Panc1 (cell line): ENCODE data around the gene PRLHR. TPM values are rescaled to one million over a fixed set of nuclear protein-coding genes. Genes with fewer than 3 reads are reported as not detected.
A peak's percentile ranks its signal among the peaks of the same experiment; 100 is the strongest.

Experiments used
- ATAC-seq: fragments of 200-7000 bp; cut with Tn5 transposase; 2 replicates; pipeline ENCODE4 v1.9.1; 2020; ENCODE audit warnings: mild to moderate bottlenecking, moderate library complexity
- BruUV-seq: library from RNA; stranded (reverse); fragments of 400-500 nt; replicated peaks from 2 replicates; lab custom pipeline; 2021; lab: Mats Ljungman, UMichigan
- CTCF ChIA-PET: fragments of 300-600 bp; sonication (Branson Sonifier 250); formaldehyde crosslinking; loops from one replicate; lab custom pipeline; 2022; ENCODE audit warnings: antibody characterized with exemption; lab: Charles Lee
- POLR2A ChIA-PET: fragments of 300-600 bp; sonication (Branson Sonifier 250); formaldehyde crosslinking; loops from one replicate; lab custom pipeline; 2022; ENCODE audit warnings: antibody characterized with exemption; lab: Charles Lee
- DNase-seq: peaks from one replicate; pipeline ENCODE4 v3.0.0-alpha.2; 2010; ENCODE audit warnings: low read depth, low spot score
- H3K27ac ChIP-seq: 2 replicates; pipeline ENCODE4 v1.5.1; 2011; ENCODE audit warnings: mild to moderate bottlenecking, low read length, inconsistent platforms
- H3K27me3 ChIP-seq: fragments of 200-500 bp; sonication (Bioruptor generic); 2 replicates; pipeline ENCODE4 v1.6.0; 2014; ENCODE audit warnings: low read length, inconsistent platforms; ENCODE audit not compliant: control insufficient read depth, insufficient read depth
- H3K36me3 ChIP-seq: fragments of 200-500 bp; sonication (Bioruptor generic); 2 replicates; pipeline ENCODE4 v1.5.1; 2014; ENCODE audit warnings: inconsistent platforms, mild to moderate bottlenecking, low read length, moderate library complexity; ENCODE audit not compliant: control insufficient read depth, insufficient read depth
- H3K4me1 ChIP-seq: 2 replicates; pipeline ENCODE4 v1.5.1; 2011; ENCODE audit warnings: inconsistent platforms, mild to moderate bottlenecking, low read length, moderate library complexity; ENCODE audit not compliant: control insufficient read depth, insufficient read depth
- H3K4me3 ChIP-seq, 2 experiments: 2 replicates each; pipeline ENCODE4 v1.5.1; 2011 to 2012; ENCODE audit warnings: low read depth in 2 of 2, low read length in 2 of 2, mild to moderate bottlenecking in 2 of 2, inconsistent platforms in 1 of 2, moderate library complexity in 1 of 2
- H3K9me3 ChIP-seq: fragments of 200-500 bp; sonication (Bioruptor generic); 2 replicates; pipeline ENCODE4 v1.5.1; 2014; ENCODE audit warnings: low read depth, mild to moderate bottlenecking, inconsistent platforms, low read length, moderate library complexity; ENCODE audit not compliant: control insufficient read depth, insufficient read depth
- CTCF ChIP-seq: fragments of 450-650 bp; IDR thresholded peaks from 2 replicates; pipeline ENCODE4 v1.5.1; 2017; ENCODE audit warnings: mild to moderate bottlenecking
- POLR2AphosphoS5 ChIP-seq: IDR thresholded peaks from 2 replicates; pipeline ENCODE4 v1.6.1; 2012; ENCODE audit warnings: mild to moderate bottlenecking, low read depth, low read length, moderate library complexity
- SIN3A ChIP-seq: IDR thresholded peaks from 2 replicates; pipeline ENCODE4 v1.6.1; 2012; ENCODE audit warnings: low read depth, mild to moderate bottlenecking, low read length, moderate library complexity, borderline replicate concordance; ENCODE audit not compliant: insufficient read depth
- TCF7L2 ChIP-seq: IDR thresholded peaks from 2 replicates; pipeline ENCODE4 v1.6.1; 2011; ENCODE audit warnings: mild to moderate bottlenecking, low read depth, low read length, inconsistent platforms
- in situ Hi-C: cut with HindIII; loops from 2 replicates; pipeline ENCODE4 v1.10.0; 2016; ENCODE audit warnings: low sequenced_read_pairs, low pct_unique_long_range_greater_than_20kb
- intact Hi-C: fragments of 100-400 bp; cut with micrococcal nuclease; formaldehyde crosslinking; loops from one replicate; pipeline ENCODE4 v1.10.0; 2022; ENCODE audit not compliant: unreplicated experiment
- total RNA-seq: library from RNA; stranded (reverse); gene quantifications from one replicate; pipeline ENCODE4 v1.2.1, GENCODE V29; 2021; ENCODE audit not compliant: unreplicated experiment
- TF ChIP-seq, protein P1 (sequence below), 2 experiments: IDR thresholded peaks; 2 replicates each; pipeline ENCODE4 v1.6.1; 2011 to 2012; ENCODE audit warnings: low read depth in 2 of 2, control low read depth in 1 of 2, low read length in 1 of 2, mild to moderate bottlenecking in 1 of 2, moderate library complexity in 1 of 2; ENCODE audit not compliant: insufficient read depth in 1 of 2

Gene PRLHR
- total RNA-seq, 1 experiment from 2014 or later = not detected

GRCh38 chr10:118543714-118544400 is 51.6 kb downstream of the PRLHR start:
- CTCF ChIA-PET = no interaction called here

GRCh38 chr10:118542745-118543144 is 52.7 kb downstream of the PRLHR start:
- CTCF ChIA-PET = no interaction called here
- Histone ChIP-seq H3K27ac (no peak overlapping the region), H3K4me1 (no peaks in the 10 kb centered on the region), H3K4me3 (no peak overlapping the region), H3K9me3 (no peaks in the 10 kb centered on the region), H3K36me3 (no peaks in the 10 kb centered on the region), H3K27me3 (peaks cover 30% of the 10 kb centered on the region)
- TF ChIP-seq TCF7L2 (no peak), CTCF (no peak), POLR2AphosphoS5 (no peak), SIN3A (no peak)
- TF ChIP-seq, protein P1, sequence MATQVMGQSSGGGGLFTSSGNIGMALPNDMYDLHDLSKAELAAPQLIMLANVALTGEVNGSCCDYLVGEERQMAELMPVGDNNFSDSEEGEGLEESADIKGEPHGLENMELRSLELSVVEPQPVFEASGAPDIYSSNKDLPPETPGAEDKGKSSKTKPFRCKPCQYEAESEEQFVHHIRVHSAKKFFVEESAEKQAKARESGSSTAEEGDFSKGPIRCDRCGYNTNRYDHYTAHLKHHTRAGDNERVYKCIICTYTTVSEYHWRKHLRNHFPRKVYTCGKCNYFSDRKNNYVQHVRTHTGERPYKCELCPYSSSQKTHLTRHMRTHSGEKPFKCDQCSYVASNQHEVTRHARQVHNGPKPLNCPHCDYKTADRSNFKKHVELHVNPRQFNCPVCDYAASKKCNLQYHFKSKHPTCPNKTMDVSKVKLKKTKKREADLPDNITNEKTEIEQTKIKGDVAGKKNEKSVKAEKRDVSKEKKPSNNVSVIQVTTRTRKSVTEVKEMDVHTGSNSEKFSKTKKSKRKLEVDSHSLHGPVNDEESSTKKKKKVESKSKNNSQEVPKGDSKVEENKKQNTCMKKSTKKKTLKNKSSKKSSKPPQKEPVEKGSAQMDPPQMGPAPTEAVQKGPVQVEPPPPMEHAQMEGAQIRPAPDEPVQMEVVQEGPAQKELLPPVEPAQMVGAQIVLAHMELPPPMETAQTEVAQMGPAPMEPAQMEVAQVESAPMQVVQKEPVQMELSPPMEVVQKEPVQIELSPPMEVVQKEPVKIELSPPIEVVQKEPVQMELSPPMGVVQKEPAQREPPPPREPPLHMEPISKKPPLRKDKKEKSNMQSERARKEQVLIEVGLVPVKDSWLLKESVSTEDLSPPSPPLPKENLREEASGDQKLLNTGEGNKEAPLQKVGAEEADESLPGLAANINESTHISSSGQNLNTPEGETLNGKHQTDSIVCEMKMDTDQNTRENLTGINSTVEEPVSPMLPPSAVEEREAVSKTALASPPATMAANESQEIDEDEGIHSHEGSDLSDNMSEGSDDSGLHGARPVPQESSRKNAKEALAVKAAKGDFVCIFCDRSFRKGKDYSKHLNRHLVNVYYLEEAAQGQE (IDR thresholded peaks at IDR 0.05; ENCODE audit: insufficient read depth in 1 of 2, low read depth in 2 of 2, low read length in 1 of 2) = no peak
- POLR2A ChIA-PET = no interaction called here
- intact Hi-C loops (loop anchor here (10.0 kb wide), 1 partner anchor 1048 kb away; no protein-coding TSS in a partner anchor), in situ Hi-C loops (no loop called here)
- DNase-seq (no peak), ATAC-seq (no peak)
- no TSS peak for BruUV-seq

More at GRCh38 chr10:118543714-118544400, 51.6 kb downstream of the PRLHR start:
- intact Hi-C loops = loop anchor here (10.0 kb wide), 1 partner anchor 1049 kb away; no protein-coding TSS in a partner anchor
- no TSS peak for BruUV-seq
- TF ChIP-seq, protein P1 (IDR thresholded peaks at IDR 0.05; ENCODE audit: insufficient read depth in 1 of 2, low read depth in 2 of 2, low read length in 1 of 2) = no peak
- TF ChIP-seq POLR2AphosphoS5 (no peak), TCF7L2 (no peak), CTCF (peak; percentile 88), SIN3A (no peak)
- Histone ChIP-seq H3K36me3 (no peaks in the 10 kb centered on the region), H3K9me3 (no peaks in the 10 kb centered on the region), H3K4me3 (no peak overlapping the region), H3K4me1 (no peaks in the 10 kb centered on the region), H3K27me3 (peaks cover 30% of the 10 kb centered on the region), H3K27ac (no peak overlapping the region)
- ATAC-seq (peak; percentile 94), DNase-seq (peak; percentile 42)
- POLR2A ChIA-PET = no interaction called here
- in situ Hi-C loops = no loop called here
